IMR-90 (cell line): Measurements from ENCODE around the gene PSMG4. TPM values are rescaled to one million over a fixed set of nuclear protein-coding genes. Genes with fewer than 3 reads are reported as not detected.

Experiments used
- ATAC-seq: fragments of 200-7000 bp; cut with Tn5 transposase; 2 replicates; pipeline ENCODE4 v1.9.1; 2020; ENCODE audit warnings: low read depth, mild to moderate bottlenecking, moderate library complexity
- BruUV-seq: library from RNA; stranded (reverse); fragments of 400-500 nt; replicated peaks from 2 replicates; lab custom pipeline; 2021; lab: Mats Ljungman, UMichigan
- CTCF ChIA-PET: fragments of 300-600 bp; formaldehyde crosslinking; extraction: SDS; loops from one replicate; lab custom pipeline; 2021; ENCODE audit warnings: antibody characterized with exemption; lab: Yijun Ruan, JAX
- POLR2A ChIA-PET: fragments of 300-600 bp; sonication (Branson Sonifier 250); formaldehyde crosslinking; loops from one replicate; lab custom pipeline; 2022; ENCODE audit warnings: antibody characterized with exemption; ENCODE audit not compliant: unreplicated experiment; lab: Charles Lee
- DNase-seq: peaks from one replicate; pipeline ENCODE4 v3.0.0; 2013
- H2AFZ ChIP-seq: replicated peaks from 2 replicates; pipeline ENCODE3; 2013; ENCODE audit warnings: low read length, mild to moderate bottlenecking; ENCODE audit not compliant: poor library complexity
- H2AK5ac ChIP-seq: 2 replicates; pipeline ENCODE4 v1.6.1; 2013; ENCODE audit warnings: low read depth, low read length, inconsistent platforms
- H2AK9ac ChIP-seq: replicated peaks from 2 replicates; pipeline ENCODE3; 2013; ENCODE audit warnings: mild to moderate bottlenecking, low read depth, low read length, moderate library complexity; ENCODE audit not compliant: poor library complexity
- H2BK120ac ChIP-seq: 2 replicates; pipeline ENCODE4 v1.6.1; 2013; ENCODE audit warnings: low read depth, low read length, inconsistent platforms
- H2BK15ac ChIP-seq: 3 replicates; pipeline ENCODE4 v1.6.1; 2013; ENCODE audit warnings: low read depth, low read length, inconsistent platforms
- H2BK20ac ChIP-seq: 2 replicates; pipeline ENCODE4 v1.6.1; 2013; ENCODE audit warnings: low read depth, mild to moderate bottlenecking, inconsistent platforms, low read length, moderate library complexity
- H2BK5ac ChIP-seq: 2 replicates; pipeline ENCODE4 v1.6.1; 2013; ENCODE audit warnings: mild to moderate bottlenecking, low read depth, low read length, inconsistent platforms; ENCODE audit not compliant: poor library complexity, severe bottlenecking
- H3K14ac ChIP-seq: replicated peaks from 2 replicates; pipeline ENCODE4 v1.6.1; 2013; ENCODE audit warnings: low read depth, low read length, inconsistent platforms
- H3K18ac ChIP-seq: 2 replicates; pipeline ENCODE4 v1.6.1; 2013; ENCODE audit warnings: low read depth, low read length, control low read depth
- H3K23ac ChIP-seq: 2 replicates; pipeline ENCODE4 v1.6.1; 2013; ENCODE audit warnings: low read depth, low read length, inconsistent platforms
- H3K27ac ChIP-seq: 2 replicates; pipeline ENCODE4 v1.5.1; 2013; ENCODE audit warnings: mild to moderate bottlenecking, control low read depth, low read length; ENCODE audit not compliant: insufficient read depth
- H3K27me3 ChIP-seq: 2 replicates; pipeline ENCODE4 v1.6.1; 2013; ENCODE audit warnings: low read length; ENCODE audit not compliant: control insufficient read depth, insufficient read depth
- H3K36me3 ChIP-seq: 2 replicates; pipeline ENCODE4 v1.6.1; 2013; ENCODE audit warnings: low read length, mixed read lengths; ENCODE audit not compliant: control insufficient read depth, insufficient read depth
- H3K4ac ChIP-seq: 2 replicates; pipeline ENCODE4 v1.6.1; 2013; ENCODE audit warnings: low read depth, low read length, inconsistent platforms
- H3K4me1 ChIP-seq: 2 replicates; pipeline ENCODE4 v1.6.1; 2013; ENCODE audit warnings: low read length, mixed read lengths; ENCODE audit not compliant: control insufficient read depth, insufficient read depth
- H3K4me2 ChIP-seq: 2 replicates; pipeline ENCODE4 v1.6.1; 2013; ENCODE audit warnings: low read depth, mild to moderate bottlenecking, control low read depth, low read length, moderate library complexity
- H3K4me3 ChIP-seq: 2 replicates; pipeline ENCODE4 v1.5.1; 2013; ENCODE audit warnings: low read depth, mild to moderate bottlenecking, control low read depth, low read length, moderate library complexity; ENCODE audit not compliant: insufficient read depth
- H3K56ac ChIP-seq: 2 replicates; pipeline ENCODE4 v1.6.1; 2013; ENCODE audit warnings: low read length, inconsistent platforms; ENCODE audit not compliant: insufficient read depth; ENCODE audit errors: extremely low read depth
- H3K79me1 ChIP-seq, 2 experiments: 2 replicates each; pipeline ENCODE4 v1.6.1; 2013; ENCODE audit warnings: low read length in 2 of 2, inconsistent platforms in 1 of 2, low read depth in 1 of 2
- H3K9ac ChIP-seq: 2 replicates; pipeline ENCODE4 v1.6.1; 2013; ENCODE audit warnings: low read depth, low read length, control low read depth
- H3K9me1 ChIP-seq: 2 replicates; pipeline ENCODE4 v1.6.1; 2013; ENCODE audit warnings: low read length, inconsistent platforms; ENCODE audit not compliant: insufficient read depth
- H3K9me3 ChIP-seq: 2 replicates; pipeline ENCODE4 v1.6.1; 2013; ENCODE audit warnings: low read length; ENCODE audit not compliant: control insufficient read depth, insufficient read depth
- H4K20me1 ChIP-seq: 2 replicates; pipeline ENCODE4 v1.6.1; 2013; ENCODE audit warnings: low read length, inconsistent platforms; ENCODE audit not compliant: insufficient read depth
- H4K5ac ChIP-seq: 2 replicates; pipeline ENCODE4 v1.6.1; 2013; ENCODE audit warnings: mild to moderate bottlenecking, low read depth, low read length, control low read depth
- H4K8ac ChIP-seq, 2 experiments: 2 replicates each; pipeline ENCODE4 v1.6.1; 2013; ENCODE audit warnings: low read depth in 2 of 2, low read length in 2 of 2, control low read depth in 1 of 2, inconsistent platforms in 1 of 2
- H4K91ac ChIP-seq: 2 replicates; pipeline ENCODE4 v1.6.1; 2013; ENCODE audit warnings: low read depth, low read length, inconsistent platforms; ENCODE audit not compliant: insufficient read depth
- CTCF ChIP-seq: conservative IDR thresholded peaks from 2 replicates; pipeline ENCODE4 v1.5.1; 2012; ENCODE audit warnings: mild to moderate bottlenecking, low read depth, low read length, improper control_type of control experiment
- ELK1 ChIP-seq: fragments of 150-350 bp; IDR thresholded peaks from 2 replicates; pipeline ENCODE4 v1.6.1; 2016; ENCODE audit warnings: low read depth, mild to moderate bottlenecking, low read length, moderate library complexity, borderline replicate concordance
- RAD21 ChIP-seq: IDR thresholded peaks from 2 replicates; pipeline ENCODE4 v1.6.1; 2012; ENCODE audit warnings: low read length, improper control_type of control experiment
- RCOR1 ChIP-seq: IDR thresholded peaks from 2 replicates; pipeline ENCODE4 v1.6.1; 2012; ENCODE audit warnings: mild to moderate bottlenecking, low read length, improper control_type of control experiment; ENCODE audit not compliant: insufficient replicate concordance
- USF2 ChIP-seq: fragments of 150-350 bp; IDR thresholded peaks from 2 replicates; pipeline ENCODE4 v1.6.1; 2017; ENCODE audit warnings: mild to moderate bottlenecking, antibody characterized with exemption, low read length, low read depth
- WGBS, 2 experiments: methylation state at CpG; one replicate each; pipeline versions ENCODE4 v1.1.5 to v1.1.7; 2013; ENCODE audit warnings: missing lambda C conversion rate in 2 of 2; ENCODE audit not compliant: insufficient read length in 1 of 2; ENCODE audit errors: extremely low coverage in 2 of 2; 5-methylcytosine and 5-hydroxymethylcytosine counted together
- dilution Hi-C: fragments of 300-500 bp; cut with HindIII; formaldehyde crosslinking; loops from one replicate; pipeline ENCODE4 v1.14.3; 2018; ENCODE audit warnings: low sequenced_read_pairs; ENCODE audit not compliant: unreplicated experiment
- in situ Hi-C: fragments of 300-500 bp; cut with MboI; formaldehyde crosslinking; loops from 3 replicates; pipeline ENCODE4 v1.14.3; 2019; ENCODE audit warnings: low sequenced_read_pairs, inconsistent platforms, mixed read lengths
- intact Hi-C: fragments of 100-400 bp; cut with micrococcal nuclease; formaldehyde crosslinking; loops from 2 replicates; pipeline ENCODE4 v1.10.0; 2022
- polyA plus RNA-seq, 3 experiments: library from polyadenylated mRNA; depleted of rRNA; stranded (reverse); fragments of >200 nt; gene quantifications; 2 replicates each; pipeline ENCODE4 v1.2.3, GENCODE V29; 2012; ENCODE audit warnings: low replicate concordance in 1 of 3
- total RNA-seq: library from RNA; depleted of rRNA; stranded (reverse); fragments of >200 nt; gene quantifications from 2 replicates; pipeline ENCODE4 v1.2.3, GENCODE V29; 2012

PSMG4 gene
- total and polyA plus RNA-seq, 2 of the 4 experiments (the other 2 are of a cell fraction): 5.6 to 13.4 TPM

GRCh38 chr6:3285732-3286131 is 27.0 kb downstream of the PSMG4 start:
- dilution Hi-C loops (no loop called here), intact Hi-C loops (no loop called here), in situ Hi-C loops (no loop called here)
- Histone ChIP-seq H2AFZ (no peak overlapping the region), H3K4me1 (peaks cover 18% of the 10 kb centered on the region), H2AK5ac (no peak overlapping the region), H3K9me1 (peaks cover 7% of the 10 kb centered on the region; the same call in 1 of the 2 replicates), H3K4me3 (no peak overlapping the region), H3K23ac (no peak overlapping the region), H4K91ac (no peak overlapping the region), H2BK15ac (no peak overlapping the region), H3K27me3 (no peaks in the 10 kb centered on the region; the same call in 1 of the 2 replicates), H4K20me1 (peaks cover 20% of the 10 kb centered on the region), H3K27ac (no peak overlapping the region), H3K9me3 (no peaks in the 10 kb centered on the region), H4K8ac (no peak overlapping the region), H3K18ac (no peak overlapping the region), H2BK120ac (no peak overlapping the region), H3K4ac (no peak overlapping the region), H2BK5ac (no peak overlapping the region), H2BK20ac (no peak overlapping the region), H2AK9ac (no peak overlapping the region), H3K79me1 (no peaks in the 10 kb centered on the region), H3K9ac (no peak overlapping the region), H3K14ac (no peak overlapping the region), H3K4me2 (no peak overlapping the region), H3K36me3 (no peaks in the 10 kb centered on the region), H4K5ac (no peak overlapping the region), H3K56ac (no peak overlapping the region)
- DNase-seq (no peak), ATAC-seq (no peak)
- CTCF ChIA-PET: interaction anchor here (1.6 kb wide), 1 partner anchor 26 kb away, joined by 3 read pairs; no protein-coding TSS in a partner anchor
- TF ChIP-seq ELK1: no peak
- no peak for TF ChIP-seq RCOR1
- TF ChIP-seq CTCF: no peak
- no peak for TF ChIP-seq RAD21
- no peak for TF ChIP-seq USF2
- BruUV-seq: no TSS peak
- POLR2A ChIA-PET: no interaction called here
- WGBS, 2 experiments: 81% methylated on average over 9 of the region's 14 CpGs; no CpG with 5 or more reads in 1 of the 2 experiments
